ENCODE data around the gene FBH1.

FBH1 gene

DNA sequence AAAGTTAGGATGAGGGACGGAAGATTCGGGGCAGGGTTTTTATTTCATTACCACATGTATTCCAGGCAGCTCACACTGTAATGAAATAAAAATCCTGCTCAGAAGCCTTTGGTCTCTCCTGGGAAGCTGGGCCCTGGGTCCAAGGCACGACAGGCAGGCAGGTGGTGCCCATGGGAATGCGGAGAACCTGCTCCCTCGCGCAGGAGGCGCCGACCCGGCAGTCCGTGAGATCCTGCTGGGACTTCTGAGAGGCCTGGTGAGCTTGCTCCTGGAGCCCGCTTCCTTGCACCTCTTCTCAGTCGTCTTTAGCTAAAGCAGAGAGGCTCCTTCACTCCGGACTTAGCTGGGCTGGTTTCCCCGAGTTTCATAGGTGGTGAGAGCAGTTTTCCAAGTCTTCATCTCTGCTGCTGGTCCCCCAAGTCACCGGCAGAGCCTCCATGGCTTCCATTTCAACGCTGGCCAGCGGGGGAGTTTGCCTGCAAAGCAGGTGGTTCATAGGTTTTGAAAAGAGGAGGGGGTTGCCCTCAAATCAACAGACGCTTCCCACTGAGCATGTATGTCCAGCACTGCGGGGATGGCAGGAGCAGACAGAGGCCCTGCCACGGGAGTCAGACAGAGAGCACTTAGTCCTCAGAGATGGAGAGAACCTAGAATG is 62.8 kb downstream of the FBH1 start:
- H3K27me3 ChIP-seq = no peaks in the 10 kb centered on the region
- H3K9me3 ChIP-seq = no peaks in the 10 kb centered on the region
- no peak overlapping the region for H3K4me3 ChIP-seq (ENCODE audit: low read depth in 1 of 2, low read length in 1 of 2)
- peaks cover 7 to 10% of the 10 kb centered on the region in 2 experiments for H3K4me1 ChIP-seq (ENCODE audit: control insufficient read depth in 1 of 2, insufficient read depth in 1 of 2, low read depth in 1 of 2, low read length in 1 of 2)
- H3K36me3 ChIP-seq = no peaks in the 10 kb centered on the region
- H3K27ac ChIP-seq = no peak overlapping the region
- TF ChIP-seq, protein P1, sequence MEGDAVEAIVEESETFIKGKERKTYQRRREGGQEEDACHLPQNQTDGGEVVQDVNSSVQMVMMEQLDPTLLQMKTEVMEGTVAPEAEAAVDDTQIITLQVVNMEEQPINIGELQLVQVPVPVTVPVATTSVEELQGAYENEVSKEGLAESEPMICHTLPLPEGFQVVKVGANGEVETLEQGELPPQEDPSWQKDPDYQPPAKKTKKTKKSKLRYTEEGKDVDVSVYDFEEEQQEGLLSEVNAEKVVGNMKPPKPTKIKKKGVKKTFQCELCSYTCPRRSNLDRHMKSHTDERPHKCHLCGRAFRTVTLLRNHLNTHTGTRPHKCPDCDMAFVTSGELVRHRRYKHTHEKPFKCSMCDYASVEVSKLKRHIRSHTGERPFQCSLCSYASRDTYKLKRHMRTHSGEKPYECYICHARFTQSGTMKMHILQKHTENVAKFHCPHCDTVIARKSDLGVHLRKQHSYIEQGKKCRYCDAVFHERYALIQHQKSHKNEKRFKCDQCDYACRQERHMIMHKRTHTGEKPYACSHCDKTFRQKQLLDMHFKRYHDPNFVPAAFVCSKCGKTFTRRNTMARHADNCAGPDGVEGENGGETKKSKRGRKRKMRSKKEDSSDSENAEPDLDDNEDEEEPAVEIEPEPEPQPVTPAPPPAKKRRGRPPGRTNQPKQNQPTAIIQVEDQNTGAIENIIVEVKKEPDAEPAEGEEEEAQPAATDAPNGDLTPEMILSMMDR (IDR thresholded peaks at IDR 0.05) = no peak

DNA sequence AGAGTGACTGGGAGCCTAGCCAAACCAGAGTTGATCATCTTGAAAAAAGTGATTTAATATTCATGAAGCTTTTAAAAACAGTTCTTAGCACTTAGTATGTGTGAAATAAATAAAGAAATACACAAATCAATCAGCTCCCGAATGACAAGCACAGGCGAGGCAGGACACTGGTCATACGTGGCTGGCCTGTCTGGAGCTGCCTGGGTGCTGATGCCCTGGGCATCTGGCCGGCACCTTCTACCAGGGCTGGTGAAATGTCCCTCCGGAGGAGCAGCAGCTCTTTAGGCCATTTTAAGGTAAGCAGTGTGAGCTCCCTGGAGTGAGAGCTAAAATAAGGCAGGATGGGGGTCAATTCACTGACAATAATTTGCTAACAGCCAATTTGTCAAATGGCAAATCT is 63.6 kb downstream of the FBH1 start:
- TF ChIP-seq, protein P1 (IDR thresholded peaks at IDR 0.05) = no peak
- H3K27ac ChIP-seq = no peak overlapping the region
- H3K27me3 ChIP-seq = no peaks in the 10 kb centered on the region
- no peak overlapping the region for H3K4me3 ChIP-seq (ENCODE audit: low read depth in 1 of 2, low read length in 1 of 2)
- no peaks in the 10 kb centered on the region for H3K9me3 ChIP-seq
- no peaks in the 10 kb centered on the region for H3K36me3 ChIP-seq
- H3K4me1 ChIP-seq (ENCODE audit: control insufficient read depth in 1 of 2, insufficient read depth in 1 of 2, low read depth in 1 of 2, low read length in 1 of 2) = peaks cover 7 to 10% of the 10 kb centered on the region in 2 experiments

DNA sequence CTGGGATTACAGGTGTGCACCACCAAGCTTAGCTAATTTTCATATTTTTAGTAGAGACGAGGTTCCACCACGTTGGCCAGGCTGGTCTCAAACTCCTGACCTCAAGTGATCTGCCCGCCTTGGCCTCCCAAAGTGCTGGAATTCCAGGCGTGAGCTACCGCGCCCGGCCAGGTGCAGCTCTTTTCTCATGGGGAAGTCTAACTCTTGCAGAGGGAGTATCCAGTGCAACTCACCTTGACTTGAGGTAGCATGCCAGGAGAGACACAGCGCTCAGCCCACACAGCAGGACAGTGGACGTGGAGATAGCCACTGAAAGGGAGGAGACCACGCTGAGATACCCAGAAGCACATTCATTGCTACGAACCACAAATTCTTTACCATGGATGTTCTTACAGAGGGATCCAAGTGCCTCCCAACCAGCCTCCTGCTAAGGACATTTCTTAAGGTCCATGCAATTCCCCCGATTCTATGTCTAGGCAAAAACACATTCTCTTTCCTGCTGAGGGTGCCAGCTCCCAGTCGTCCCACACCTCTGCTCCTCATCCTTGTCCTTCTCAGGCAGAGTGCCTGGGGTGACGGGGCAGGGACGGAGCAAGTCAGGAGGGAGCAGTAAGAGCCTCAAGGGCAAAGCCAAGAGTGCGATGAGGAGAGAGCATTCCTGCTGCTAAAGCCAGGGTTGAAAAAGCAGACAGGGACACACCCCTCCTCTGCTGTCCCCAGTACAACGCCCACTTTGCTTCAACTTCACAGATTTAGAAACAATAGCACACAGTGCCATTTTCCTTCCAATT is 66.3 kb downstream of the FBH1 start:
- Histone ChIP-seq H3K9me3 (no peaks in the 10 kb centered on the region), H3K27me3 (no peaks in the 10 kb centered on the region), H3K36me3 (no peaks in the 10 kb centered on the region), H3K4me1 (ENCODE audit: control insufficient read depth in 1 of 2, insufficient read depth in 1 of 2, low read depth in 1 of 2, low read length in 1 of 2) (peaks cover under 1% of the 10 kb centered on the region in 2 experiments), H3K27ac (no peak overlapping the region), H3K4me3 (ENCODE audit: low read depth in 1 of 2, low read length in 1 of 2) (no peak overlapping the region)
- TF ChIP-seq, protein P1 (IDR thresholded peaks at IDR 0.05) = no peak

- Histone ChIP-seq H3K4me3 (ENCODE audit: low read depth in 1 of 2, low read length in 1 of 2) (no peak overlapping the region), H3K36me3 (no peaks in the 10 kb centered on the region), H3K9me3 (no peaks in the 10 kb centered on the region), H3K4me1 (ENCODE audit: control insufficient read depth in 1 of 2, insufficient read depth in 1 of 2, low read depth in 1 of 2, low read length in 1 of 2) (no peaks in the 10 kb centered on the region), H3K27me3 (no peaks in the 10 kb centered on the region), H3K27ac (no peak overlapping the region)
- TF ChIP-seq, protein P1 (IDR thresholded peaks at IDR 0.05) = no peak
Observed at GRCh38 chr10:5958077-5958476, 68.0 kb downstream of the FBH1 start.

GRCh38 chr10:5958675-5959074 is 68.6 kb downstream of the FBH1 start:
- H3K27ac ChIP-seq = no peak overlapping the region
- TF ChIP-seq, protein P1 (IDR thresholded peaks at IDR 0.05) = no peak
- H3K4me3 ChIP-seq (ENCODE audit: low read depth in 1 of 2, low read length in 1 of 2) = no peak overlapping the region
- no peaks in the 10 kb centered on the region for H3K27me3 ChIP-seq
- H3K4me1 ChIP-seq (ENCODE audit: control insufficient read depth in 1 of 2, insufficient read depth in 1 of 2, low read depth in 1 of 2, low read length in 1 of 2) = no peaks in the 10 kb centered on the region
- no peaks in the 10 kb centered on the region for H3K9me3 ChIP-seq
- H3K36me3 ChIP-seq = no peaks in the 10 kb centered on the region
